HCT116 (cell line): ENCODE data around the gene AEBP1. TPM values are rescaled to one million over a fixed set of nuclear protein-coding genes. Genes with fewer than 3 reads are reported as not detected.

ENCODE experiments used
- ATAC-seq: fragments of 200-7000 bp; cut with Tn5 transposase; 2 replicates; pipeline ENCODE4 v1.9.1; 2020; ENCODE audit warnings: mild to moderate bottlenecking, moderate library complexity
- BruUV-seq: library from RNA; stranded (reverse); fragments of 400-500 nt; replicated peaks from 2 replicates; lab custom pipeline; 2021; lab: Mats Ljungman, UMichigan
- CTCF ChIA-PET: fragments of 300-600 bp; sonication (Branson Sonifier 250); formaldehyde crosslinking; loops from one replicate; lab custom pipeline; 2021; ENCODE audit warnings: antibody characterized with exemption; lab: Charles Lee
- POLR2A ChIA-PET: fragments of 300-600, 350-600 bp; sonication (Branson Sonifier 250); formaldehyde crosslinking; loops from one replicate; lab custom pipeline; 2021; ENCODE audit warnings: antibody characterized with exemption; lab: Charles Lee
- RAD21 ChIA-PET, 2 experiments: fragments of 300-600 bp; sonication (Branson Sonifier 250); formaldehyde crosslinking; loops; one replicate each; lab custom pipeline; 2023; ENCODE audit warnings: low total read pairs in 2 of 2; ENCODE audit not compliant: uncharacterized antibody in 2 of 2, unreplicated experiment in 2 of 2, low non-redundant PET in 1 of 2; lab: Charles Lee
- DNase-seq: peaks from one replicate; pipeline ENCODE4 v3.0.0-alpha.2; 2010; ENCODE audit warnings: low read depth, low spot score
- H2AFZ ChIP-seq: fragments of 200-600 bp; shearing (Covaris generic), sonication (generic); 2 replicates; pipeline ENCODE4 v1.6.1; 2017; ENCODE audit warnings: low read depth, mixed run types, mixed read lengths, antibody characterized with exemption, low read length; ENCODE audit not compliant: poor library complexity, severe bottlenecking
- H3K27ac ChIP-seq: 2 replicates; pipeline ENCODE4 v1.5.1; 2012; ENCODE audit warnings: low read depth, low read length
- H3K27me3 ChIP-seq: fragments of 200-600 bp; sonication (generic); 2 replicates; pipeline ENCODE4 v1.6.1; 2016; ENCODE audit warnings: mixed run types, low read length, mixed read lengths; ENCODE audit not compliant: insufficient read depth
- H3K36me3 ChIP-seq, 2 experiments: fragments of 200-500 bp in 1 of 2; fragments of 200-600 bp in 1 of 2; sonication (Bioruptor generic) in 1 of 2; sonication (generic) in 1 of 2; 2 replicates each; pipeline versions ENCODE4 v1.5.1 to v1.6.1; 2014 to 2016; ENCODE audit warnings: low read length in 2 of 2, inconsistent platforms in 1 of 2, mixed read lengths in 1 of 2, mixed run types in 1 of 2; ENCODE audit not compliant: insufficient read depth in 2 of 2, control insufficient read depth in 1 of 2
- H3K4me1 ChIP-seq, 2 experiments: fragments of 200-600 bp in 1 of 2; sonication (generic) in 1 of 2; 2 replicates each; pipeline versions ENCODE4 v1.5.1 to v1.6.1; 2012 to 2017; ENCODE audit warnings: low read length in 2 of 2, inconsistent platforms in 1 of 2, mild to moderate bottlenecking in 1 of 2, mixed read lengths in 1 of 2, mixed run types in 1 of 2, moderate library complexity in 1 of 2; ENCODE audit not compliant: insufficient read depth in 2 of 2, control insufficient read depth in 1 of 2
- H3K4me2 ChIP-seq: fragments of 200-600 bp; sonication (generic); 2 replicates; pipeline ENCODE4 v1.6.1; 2017; ENCODE audit warnings: mixed run types, low read length, mixed read lengths
- H3K4me3 ChIP-seq, 2 experiments: fragments of 200-600 bp in 1 of 2; sonication (generic) in 1 of 2; replicated peaks in 1 of 2; 2 replicates each; pipeline ENCODE4 v1.5.1; 2011 to 2016; ENCODE audit warnings: low read length in 2 of 2, control low read depth in 1 of 2, low read depth in 1 of 2, mild to moderate bottlenecking in 1 of 2, mixed read lengths in 1 of 2, mixed run types in 1 of 2
- H3K79me2 ChIP-seq: fragments of 200-600 bp; sonication (generic); 2 replicates; pipeline ENCODE4 v1.6.1; 2017; ENCODE audit warnings: mild to moderate bottlenecking, mixed run types, low read length, moderate library complexity, mixed read lengths; ENCODE audit not compliant: insufficient read depth
- H3K9ac ChIP-seq: fragments of 200-600 bp; sonication (generic); 2 replicates; pipeline ENCODE4 v1.6.1; 2016; ENCODE audit warnings: low read length, mixed read lengths
- H3K9me2 ChIP-seq: fragments of 200-600 bp; sonication (generic), shearing (Covaris generic); 2 replicates; pipeline ENCODE4 v1.6.1; 2017; ENCODE audit warnings: mixed run types, mild to moderate bottlenecking, moderate library complexity; ENCODE audit not compliant: insufficient read depth
- H3K9me3 ChIP-seq, 2 experiments: fragments of 200-500 bp in 1 of 2; fragments of 200-600 bp in 1 of 2; sonication (Bioruptor generic) in 1 of 2; sonication (generic) in 1 of 2; 2 replicates each; pipeline ENCODE4 v1.6.1; 2014 to 2017; ENCODE audit warnings: low read length in 2 of 2, mixed read lengths in 2 of 2, inconsistent platforms in 1 of 2, low read depth in 1 of 2, mild to moderate bottlenecking in 1 of 2, mixed run types in 1 of 2, moderate library complexity in 1 of 2; ENCODE audit not compliant: control insufficient read depth in 1 of 2, insufficient read depth in 1 of 2
- H4K20me1 ChIP-seq: fragments of 200-600 bp; sonication (generic), shearing (Covaris generic); 2 replicates; pipeline ENCODE4 v1.6.1; 2017; ENCODE audit warnings: mixed run types, mild to moderate bottlenecking, moderate library complexity; ENCODE audit not compliant: insufficient read depth
- CBX3 ChIP-seq: IDR thresholded peaks from 2 replicates; pipeline ENCODE4 v1.6.1; 2012; ENCODE audit warnings: low read depth
- CEBPB ChIP-seq: IDR thresholded peaks from 2 replicates; pipeline ENCODE4 v1.6.1; 2012; ENCODE audit warnings: low read depth
- EZH2phosphoT487 ChIP-seq: fragments of 200-600 bp; IDR thresholded peaks from 2 replicates; pipeline ENCODE4 v1.6.1; 2018; ENCODE audit warnings: antibody characterized with exemption, borderline replicate concordance
- FOSL1 ChIP-seq: IDR thresholded peaks from 2 replicates; pipeline ENCODE4 v1.6.1; 2012; ENCODE audit warnings: low read depth
- RAD21 ChIP-seq: IDR thresholded peaks from 2 replicates; pipeline ENCODE4 v1.6.1; 2012; ENCODE audit warnings: low read depth, mild to moderate bottlenecking
- REST ChIP-seq: IDR thresholded peaks from 2 replicates; pipeline ENCODE4 v1.6.1; 2012; ENCODE audit warnings: low read depth
- YY1 ChIP-seq: IDR thresholded peaks from 2 replicates; pipeline ENCODE4 v1.6.1; 2011; ENCODE audit warnings: low read length, low read depth, moderate library complexity, mild to moderate bottlenecking; ENCODE audit not compliant: insufficient replicate concordance; ENCODE audit errors: extremely low read depth
- ZFX ChIP-seq: fragments of 450-650 bp; IDR thresholded peaks from 2 replicates; pipeline ENCODE4 v1.6.1; 2017
- intact Hi-C: fragments of 100-400 bp; cut with micrococcal nuclease; formaldehyde crosslinking; loops from 2 replicates; pipeline ENCODE4 v1.10.0; 2022
- total RNA-seq: library from RNA; stranded (reverse); gene quantifications from one replicate; pipeline ENCODE4 v1.2.1, GENCODE V29; 2021; ENCODE audit not compliant: unreplicated experiment
- TF ChIP-seq, protein P1 (sequence below): IDR thresholded peaks from 2 replicates; pipeline ENCODE4 v1.6.1; 2012
- TF ChIP-seq, protein P2 (sequence below): IDR thresholded peaks from 2 replicates; pipeline ENCODE4 v1.6.1; 2011; ENCODE audit warnings: mild to moderate bottlenecking, low read length, moderate library complexity; ENCODE audit not compliant: insufficient replicate concordance; ENCODE audit errors: extremely low read depth

AEBP1 gene
- total RNA-seq, 1 experiment from 2014 or later, result 0.49 TPM

GRCh38 chr7:44062180-44062902, 41.8 kb upstream of the AEBP1 start:
- Histone ChIP-seq H3K9me3 (no peaks in the 10 kb centered on the region), H3K4me1 (peaks cover 0 to 6% of the 10 kb centered on the region in 2 experiments; a peak in 1 of 4 replicates), H3K36me3 (peaks cover 11 to 29% of the 10 kb centered on the region in 2 experiments; a peak in 3 of 4 replicates), H3K79me2 (no peaks in the 10 kb centered on the region), H3K9me2 (no peaks in the 10 kb centered on the region), H3K27me3 (no peaks in the 10 kb centered on the region)
- intact Hi-C loops, result no loop called here
- RAD21 ChIA-PET, result no interaction called here
- no peak for DNase-seq
- TF ChIP-seq ZFX (no peak), EZH2phosphoT487 (no peak), FOSL1 (no peak), CEBPB (no peak), CBX3 (no peak), YY1 (no peak), RAD21 (no peak)
- TF ChIP-seq, all 23 proteins: peak for 0
- no peak overlapping the region for H3K4me2 ChIP-seq
- ChIA-PET POLR2A (no interaction called here), CTCF (no interaction called here)
- H4K20me1 ChIP-seq, result no peaks in the 10 kb centered on the region
- BruUV-seq, result no TSS peak
- H3K9ac ChIP-seq, result no peak overlapping the region
- no peak overlapping the region for H3K4me3 ChIP-seq
- no peak overlapping the region for H3K27ac ChIP-seq
- H2AFZ ChIP-seq, result no peak overlapping the region
- ATAC-seq, result no peak

GRCh38 chr7:44062903-44063295, 41.2 kb upstream of the AEBP1 start:
- POLR2A ChIA-PET, result no interaction called here
- BruUV-seq, result no TSS peak
- H3K27me3 ChIP-seq, result no peaks in the 10 kb centered on the region
- peaks cover 10 to 26% of the 10 kb centered on the region in 2 experiments; a peak in 3 of 4 replicates for H3K36me3 ChIP-seq
- H3K4me3 ChIP-seq, result no peak overlapping the region
- ATAC-seq (no peak), DNase-seq (no peak)
- RAD21 ChIA-PET, result no interaction called here
- no peaks in the 10 kb centered on the region for H3K9me3 ChIP-seq
- no peaks in the 10 kb centered on the region for H3K9me2 ChIP-seq
- H3K4me2 ChIP-seq, result no peak overlapping the region
- H3K4me1 ChIP-seq, result peaks cover 0 to 6% of the 10 kb centered on the region in 2 experiments; a peak in 1 of 4 replicates
- CTCF ChIA-PET, result no interaction called here
- no peaks in the 10 kb centered on the region for H4K20me1 ChIP-seq
- no peak overlapping the region for H2AFZ ChIP-seq
- no peak overlapping the region for H3K27ac ChIP-seq
- H3K9ac ChIP-seq, result no peak overlapping the region
- H3K79me2 ChIP-seq, result no peaks in the 10 kb centered on the region
- intact Hi-C loops, result no loop called here
- TF ChIP-seq, protein P1, sequence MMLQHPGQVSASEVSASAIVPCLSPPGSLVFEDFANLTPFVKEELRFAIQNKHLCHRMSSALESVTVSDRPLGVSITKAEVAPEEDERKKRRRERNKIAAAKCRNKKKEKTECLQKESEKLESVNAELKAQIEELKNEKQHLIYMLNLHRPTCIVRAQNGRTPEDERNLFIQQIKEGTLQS, result no peak
- TF ChIP-seq REST (no peak), CEBPB (no peak), CBX3 (no peak)
- TF ChIP-seq, protein P2, sequence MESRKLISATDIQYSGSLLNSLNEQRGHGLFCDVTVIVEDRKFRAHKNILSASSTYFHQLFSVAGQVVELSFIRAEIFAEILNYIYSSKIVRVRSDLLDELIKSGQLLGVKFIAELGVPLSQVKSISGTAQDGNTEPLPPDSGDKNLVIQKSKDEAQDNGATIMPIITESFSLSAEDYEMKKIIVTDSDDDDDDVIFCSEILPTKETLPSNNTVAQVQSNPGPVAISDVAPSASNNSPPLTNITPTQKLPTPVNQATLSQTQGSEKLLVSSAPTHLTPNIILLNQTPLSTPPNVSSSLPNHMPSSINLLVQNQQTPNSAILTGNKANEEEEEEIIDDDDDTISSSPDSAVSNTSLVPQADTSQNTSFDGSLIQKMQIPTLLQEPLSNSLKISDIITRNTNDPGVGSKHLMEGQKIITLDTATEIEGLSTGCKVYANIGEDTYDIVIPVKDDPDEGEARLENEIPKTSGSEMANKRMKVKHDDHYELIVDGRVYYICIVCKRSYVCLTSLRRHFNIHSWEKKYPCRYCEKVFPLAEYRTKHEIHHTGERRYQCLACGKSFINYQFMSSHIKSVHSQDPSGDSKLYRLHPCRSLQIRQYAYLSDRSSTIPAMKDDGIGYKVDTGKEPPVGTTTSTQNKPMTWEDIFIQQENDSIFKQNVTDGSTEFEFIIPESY, result no peak
